ENCODE data around the gene SDHAF2.
A peak's percentile ranks its signal among the peaks of the same experiment; 100 is the strongest.
"Not testable (repeated sequence)": the region's sequence is repeated elsewhere in the genome, so short reads cannot be mapped to it uniquely, and the experiment has no call there.

The SDHAF2 gene

GRCh38 chr11:61425367-61426131, 4.4 kb upstream of the SDHAF2 start:
- no peak for DNase-seq

- DNase-seq = peak; percentile 53 to 73 (median 63)
These were observed 606 bp upstream of the SDHAF2 start for GRCh38 chr11:61429346-61429690.

GRCh38 chr11:61430839-61431238, 915 bp downstream of the SDHAF2 start:
- not testable (repeated sequence) for DNase-seq

GRCh38 chr11:61437496-61437895, 7.6 kb downstream of the SDHAF2 start:
- DNase-seq = no peak

GRCh38 chr11:61439615-61440014, 9.7 kb downstream of the SDHAF2 start:
- no peak for DNase-seq

- no peak for DNase-seq
These were observed 12.7 kb downstream of the SDHAF2 start for GRCh38 chr11:61442616-61443015.

GRCh38 chr11:61445516-61445915, 15.6 kb downstream of the SDHAF2 start:
- DNase-seq = no peak

- peak; percentile 23 to 76 (median 48) for DNase-seq
These were observed 16.3 kb downstream of the SDHAF2 start for GRCh38 chr11:61446211-61446651.

- DNase-seq = peak in 1 of 5 donors; percentile 56
These were observed 18.0 kb downstream of the SDHAF2 start for GRCh38 chr11:61447601-61448551.

- DNase-seq = no peak
These were observed 18.6 kb downstream of the SDHAF2 start for GRCh38 chr11:61448552-61448927.

GRCh38 chr11:61452825-61453224, 22.9 kb downstream of the SDHAF2 start:
- DNase-seq = no peak

- no peak for DNase-seq
These were observed 23.8 kb downstream of the SDHAF2 start for GRCh38 chr11:61453695-61454094.

- no peak for DNase-seq
These were observed 24.6 kb downstream of the SDHAF2 start for GRCh38 chr11:61454520-61454919.

GRCh38 chr11:61460474-61460881, 30.6 kb downstream of the SDHAF2 start:
- no peak for DNase-seq

- DNase-seq = no peak
These were observed 31.1 kb downstream of the SDHAF2 start for GRCh38 chr11:61460986-61461385.

GRCh38 chr11:61467602-61468001, 37.7 kb downstream of the SDHAF2 start:
- DNase-seq = not testable (repeated sequence)

GRCh38 chr11:61468002-61468401, 38.1 kb downstream of the SDHAF2 start:
- no peak for DNase-seq

GRCh38 chr11:61472282-61472681, 42.4 kb downstream of the SDHAF2 start:
- DNase-seq = no peak

- no peak for DNase-seq
These were observed 42.9 kb downstream of the SDHAF2 start for GRCh38 chr11:61472868-61473267.

- no peak for DNase-seq
These were observed 43.6 kb downstream of the SDHAF2 start for GRCh38 chr11:61473370-61474012.

GRCh38 chr11:61474013-61474643, 44.2 kb downstream of the SDHAF2 start:
- no peak for DNase-seq

- DNase-seq = no peak
These were observed 45.5 kb downstream of the SDHAF2 start for GRCh38 chr11:61475433-61475832.

GRCh38 chr11:61476371-61476770, 46.4 kb downstream of the SDHAF2 start:
- DNase-seq = no peak

Measured in T-helper 1 cell (primary cell).